ENCODE data around the gene DIPK1A.
A peak's percentile ranks its signal among the peaks of the same experiment; 100 is the strongest.

Gene DIPK1A

DNA sequence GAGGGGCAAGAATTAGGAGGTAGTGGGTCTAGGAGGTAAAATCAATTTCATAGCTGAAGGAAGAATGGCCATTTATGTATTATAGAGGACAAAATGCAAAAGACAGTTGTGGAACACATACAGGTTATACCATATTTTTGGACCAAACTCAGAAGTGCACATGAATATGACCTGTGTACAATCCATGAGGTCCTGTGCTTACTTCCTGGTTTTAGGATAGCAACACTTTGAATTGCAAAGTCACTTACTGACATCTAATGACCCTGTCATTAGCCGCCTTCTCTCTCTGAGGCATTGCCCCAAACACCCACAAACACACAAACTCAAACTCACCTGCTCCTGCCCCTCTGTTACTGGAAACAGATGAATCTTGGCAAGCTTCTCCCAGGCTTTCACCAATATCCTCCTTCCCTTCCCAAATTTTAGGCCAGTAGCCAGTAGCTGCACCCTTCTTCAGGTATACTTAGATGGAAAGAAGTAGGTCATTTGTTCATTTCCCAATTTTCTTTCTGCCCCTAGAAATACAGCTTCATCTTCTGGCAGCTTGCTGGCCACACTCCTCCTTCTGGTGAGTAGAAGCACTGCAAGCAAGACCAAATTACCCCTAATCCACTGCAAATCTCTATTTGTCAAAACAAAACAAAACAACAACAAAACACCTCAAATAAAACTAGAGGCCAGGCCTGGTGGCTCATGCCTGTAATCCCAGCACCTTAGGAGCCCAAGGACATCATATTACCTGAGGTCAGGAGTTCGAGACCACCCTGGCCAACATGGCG, 143.1 kb downstream of the DIPK1A start:
- peak; percentile 25 for DNase-seq (ENCODE audit: low spot score)
- ChIA-PET CTCF (interaction anchor here (0.6 to 1.0 kb wide), 7 partner anchors 10 to 501 kb away, joined by 3 to 4 read pairs (median 3); no protein-coding TSS in a partner anchor), POLR2A (ENCODE audit: low non-redundant PET) (no interaction called here)
- no peak overlapping the region for H3K27ac ChIP-seq
- TF ChIP-seq, protein P1, sequence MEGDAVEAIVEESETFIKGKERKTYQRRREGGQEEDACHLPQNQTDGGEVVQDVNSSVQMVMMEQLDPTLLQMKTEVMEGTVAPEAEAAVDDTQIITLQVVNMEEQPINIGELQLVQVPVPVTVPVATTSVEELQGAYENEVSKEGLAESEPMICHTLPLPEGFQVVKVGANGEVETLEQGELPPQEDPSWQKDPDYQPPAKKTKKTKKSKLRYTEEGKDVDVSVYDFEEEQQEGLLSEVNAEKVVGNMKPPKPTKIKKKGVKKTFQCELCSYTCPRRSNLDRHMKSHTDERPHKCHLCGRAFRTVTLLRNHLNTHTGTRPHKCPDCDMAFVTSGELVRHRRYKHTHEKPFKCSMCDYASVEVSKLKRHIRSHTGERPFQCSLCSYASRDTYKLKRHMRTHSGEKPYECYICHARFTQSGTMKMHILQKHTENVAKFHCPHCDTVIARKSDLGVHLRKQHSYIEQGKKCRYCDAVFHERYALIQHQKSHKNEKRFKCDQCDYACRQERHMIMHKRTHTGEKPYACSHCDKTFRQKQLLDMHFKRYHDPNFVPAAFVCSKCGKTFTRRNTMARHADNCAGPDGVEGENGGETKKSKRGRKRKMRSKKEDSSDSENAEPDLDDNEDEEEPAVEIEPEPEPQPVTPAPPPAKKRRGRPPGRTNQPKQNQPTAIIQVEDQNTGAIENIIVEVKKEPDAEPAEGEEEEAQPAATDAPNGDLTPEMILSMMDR (conservative IDR thresholded peaks at IDR 0.05; ENCODE audit: low read depth): peak; percentile 55

GRCh38 chr1:92817137-92817697, 144.0 kb downstream of the DIPK1A start:
- no peak overlapping the region for H3K27ac ChIP-seq
- TF ChIP-seq, protein P1 (conservative IDR thresholded peaks at IDR 0.05; ENCODE audit: low read depth): no peak
- DNase-seq (ENCODE audit: low spot score): no peak
- POLR2A ChIA-PET (ENCODE audit: low non-redundant PET): no interaction called here
- CTCF ChIA-PET: no interaction called here

DNA sequence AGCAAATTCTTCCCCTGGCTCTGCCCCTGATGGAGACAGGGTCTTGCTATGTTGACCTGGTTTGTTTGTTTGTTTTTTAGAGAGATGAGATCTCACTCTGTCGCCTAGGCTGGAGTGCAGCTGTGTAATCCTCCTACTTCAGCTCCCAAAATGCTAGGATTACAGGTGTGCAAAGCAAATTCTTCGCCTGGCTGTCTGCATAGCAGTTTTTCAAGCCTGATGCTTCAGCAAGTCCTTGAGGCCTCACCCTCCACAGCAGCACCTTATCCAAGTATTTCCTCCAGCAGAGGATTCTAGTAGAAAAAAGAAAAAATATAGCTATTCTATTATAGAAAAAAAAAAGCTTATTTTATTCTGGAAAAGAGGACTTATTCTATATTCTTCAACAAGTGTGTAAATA, 144.5 kb downstream of the DIPK1A start:
- TF ChIP-seq, protein P1 (conservative IDR thresholded peaks at IDR 0.05; ENCODE audit: low read depth): no peak
- POLR2A ChIA-PET (ENCODE audit: low non-redundant PET): no interaction called here
- H3K27ac ChIP-seq: no peak overlapping the region
- CTCF ChIA-PET: no interaction called here
- no peak for DNase-seq (ENCODE audit: low spot score)

DNA sequence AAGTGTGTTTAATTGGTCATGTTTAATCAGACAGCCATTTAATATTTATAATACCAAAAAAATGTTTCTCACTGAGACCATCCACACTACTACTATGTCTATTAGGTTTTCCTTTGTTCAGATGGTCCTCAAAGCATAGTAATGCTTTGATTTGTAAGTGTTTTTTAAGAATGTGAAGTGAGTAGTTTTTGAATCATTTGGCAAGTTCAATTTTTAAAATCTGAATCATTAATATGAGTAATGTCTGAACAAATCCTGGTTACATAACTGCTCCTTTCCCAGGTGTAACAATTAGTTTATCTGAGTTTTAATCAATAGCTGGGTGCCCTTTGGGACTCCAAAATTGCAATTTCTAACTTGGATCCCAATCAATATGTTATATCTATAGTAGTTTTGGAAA, 152.9 kb downstream of the DIPK1A start:
- TF ChIP-seq, protein P1 (conservative IDR thresholded peaks at IDR 0.05; ENCODE audit: low read depth): no peak
- POLR2A ChIA-PET (ENCODE audit: low non-redundant PET): no interaction called here
- H3K27ac ChIP-seq: peak overlapping the region; percentile 74
- CTCF ChIA-PET: interaction anchor here (0.6 to 1.0 kb wide), 2 partner anchors 23 to 45 kb away, joined by 3 read pairs; partner anchors contain the start of gene RPL5
- peak; percentile 59 for DNase-seq (ENCODE audit: low spot score)

DNA sequence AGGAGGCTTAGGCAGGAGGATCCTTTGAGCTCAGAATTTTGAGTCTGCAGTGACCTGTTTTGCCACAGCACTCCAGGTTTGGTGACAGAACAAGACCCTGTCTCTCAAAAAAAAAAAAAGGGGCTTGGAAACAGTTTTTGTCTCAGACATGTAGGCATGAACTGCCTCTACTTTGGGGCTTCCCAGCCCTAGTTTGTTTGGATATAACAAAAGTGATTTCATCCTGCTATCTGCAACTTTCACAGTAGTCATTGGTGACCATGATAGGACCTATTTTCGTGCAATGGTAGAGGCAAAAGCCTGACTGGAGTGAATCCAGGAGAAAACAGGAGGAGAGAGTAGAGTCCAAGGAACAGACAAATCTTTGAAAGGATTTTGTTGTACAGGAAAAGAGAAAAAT, 156.0 kb downstream of the DIPK1A start:
- TF ChIP-seq, protein P1 (conservative IDR thresholded peaks at IDR 0.05; ENCODE audit: low read depth): no peak
- ChIA-PET CTCF (interaction anchor here (0.6 kb wide), 1 partner anchor 13 kb away, joined by 3 read pairs; no protein-coding TSS in a partner anchor), POLR2A (ENCODE audit: low non-redundant PET) (no interaction called here)
- no peak for DNase-seq (ENCODE audit: low spot score)
- H3K27ac ChIP-seq: no peak overlapping the region

DNA sequence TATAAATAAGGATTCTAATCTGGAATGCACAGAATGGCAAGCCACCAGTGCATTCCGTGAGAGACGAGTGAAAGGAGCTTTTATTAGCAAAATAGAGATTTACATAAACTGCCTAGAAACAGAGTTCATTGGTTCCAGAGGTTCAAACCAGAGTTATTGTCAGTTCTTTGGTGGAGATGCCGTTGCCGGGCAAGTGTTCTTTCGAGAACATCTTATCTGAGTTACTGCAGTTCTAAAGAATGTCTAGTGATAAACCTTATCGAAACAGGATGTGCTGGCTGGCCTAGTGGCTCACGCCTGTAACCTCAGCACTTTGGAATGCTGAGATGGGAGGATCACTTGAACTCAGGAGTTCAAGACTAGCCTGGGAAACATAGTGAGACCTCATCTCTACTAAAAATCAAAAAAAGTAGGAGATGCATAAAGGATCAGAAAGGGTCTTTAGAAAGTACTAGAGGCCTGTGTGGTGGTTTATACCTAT, 156.5 kb downstream of the DIPK1A start:
- DNase-seq (ENCODE audit: low spot score): peak; percentile 80
- ChIA-PET POLR2A (ENCODE audit: low non-redundant PET) (no interaction called here), CTCF (interaction anchor here (0.6 kb wide), 1 partner anchor 14 kb away, joined by 3 read pairs; no protein-coding TSS in a partner anchor)
- TF ChIP-seq, protein P1 (conservative IDR thresholded peaks at IDR 0.05; ENCODE audit: low read depth): no peak
- no peak overlapping the region for H3K27ac ChIP-seq
